Sigmoid colon (tissue), 7 donors: Measurements from ENCODE around the gene SOS1. TPM values are rescaled to one million over a fixed set of nuclear protein-coding genes. Genes with fewer than 3 reads are reported as not detected.

Experiments used
- DNase-seq: peaks from one replicate; pipeline ENCODE4 v3.0.0-alpha.2; 2019
- H3K27ac ChIP-seq, 4 donors: fragments of 200-600 bp; sonication (generic); one replicate each; pipeline ENCODE4 v1.5.1; 2016 to 2019; ENCODE audit warnings: mild to moderate bottlenecking in 1 of 4
- H3K27me3 ChIP-seq, 3 donors: fragments of 200-600 bp; sonication (generic); one replicate each; pipeline ENCODE4 v1.5.1; 2019; ENCODE audit warnings: mild to moderate bottlenecking in 1 of 3
- H3K36me3 ChIP-seq, 4 donors: fragments of 200-600 bp; sonication (generic); one replicate each; pipeline ENCODE4 v1.5.1; 2016 to 2019
- H3K4me1 ChIP-seq, 4 donors: fragments of 200-600 bp; sonication (generic); one replicate each; pipeline ENCODE4 v1.5.1; 2017 to 2019
- H3K4me3 ChIP-seq, 4 donors: fragments of 200-600 bp; sonication (generic); one replicate each; pipeline ENCODE4 v1.5.1; 2017 to 2019; ENCODE audit warnings: mild to moderate bottlenecking in 2 of 4, moderate library complexity in 1 of 4
- H3K9me3 ChIP-seq, 4 donors: fragments of 200-600 bp in 3 of 4; sonication (generic) in 3 of 4; one replicate each; pipeline versions ENCODE4 v1.5.1 to v1.6.1; 2013 to 2019
- EP300 ChIP-seq, 4 donors: sonication (generic); formaldehyde crosslinking; IDR thresholded peaks; one replicate each; pipeline ENCODE4 v1.6.1; 2017; ENCODE audit warnings: antibody characterized with exemption in 4 of 4
- POLR2A ChIP-seq, 2 donors: fragments of 450-650 bp; IDR thresholded peaks; one replicate each; pipeline ENCODE4 v1.6.1; 2016; ENCODE audit warnings: antibody characterized with exemption in 2 of 2, mild to moderate bottlenecking in 2 of 2, moderate library complexity in 2 of 2
- POLR2AphosphoS5 ChIP-seq, 4 donors: sonication (generic); formaldehyde crosslinking; IDR thresholded peaks; one replicate each; pipeline ENCODE4 v1.6.1; 2017; ENCODE audit warnings: antibody characterized with exemption in 4 of 4
- WGBS, 2 donors: extraction: QIAGEN DNeasy Blood & Tissue Kit; methylation state at CpG; one replicate each; pipeline ENCODE4 v1.1.7; 2013; 5-methylcytosine and 5-hydroxymethylcytosine counted together
- intact Hi-C: fragments of 100-400 bp; cut with DNase I; formaldehyde crosslinking; loops from one replicate; pipeline ENCODE4 v1.15.1; 2023
- polyA plus RNA-seq, 3 donors: library from polyadenylated mRNA; stranded (reverse); fragments of 200-250 nt; gene quantifications; one replicate each; pipeline ENCODE4 v1.2.3, GENCODE V29; 2013
- total RNA-seq, 4 donors: library from RNA; depleted of rRNA; stranded (reverse); fragments of >200 nt; gene quantifications; one replicate each; pipeline ENCODE4 v1.1.0, GENCODE V29; 2016
- TF ChIP-seq, protein P1 (sequence below), 4 experiments: fragments of 450-650 bp in 3 of 4; fragments of 200-600 bp in 1 of 4; IDR thresholded peaks; one replicate each; pipeline ENCODE4 v1.5.1; 2016 to 2019; ENCODE audit warnings: antibody characterized with exemption in 4 of 4, mild to moderate bottlenecking in 3 of 4, moderate library complexity in 2 of 4
- donor health status: healthy with polysubstance abuse.
- donor health status: Bipolar disorder and iron deficiency.
- donor health status: healthy.

Gene SOS1
- total and polyA plus RNA-seq, 7 donors, result 5.4 to 72.0 (median 30.8) TPM

DNA sequence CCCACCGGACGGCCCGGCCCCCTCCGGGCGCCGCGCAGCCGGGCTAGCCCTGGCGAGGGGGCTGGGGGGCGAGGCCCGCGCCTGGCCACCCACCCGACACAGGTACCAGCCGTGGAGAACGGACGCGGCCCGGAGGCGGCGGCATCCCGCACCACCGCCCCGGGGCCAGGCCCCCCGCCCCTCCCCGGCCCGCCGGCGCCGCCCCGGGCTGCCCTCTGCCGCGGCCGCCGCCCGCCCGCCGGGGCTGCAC, 405 bp downstream of the SOS1 start:
- peak overlapping the region; percentile 81 to 92 (median 87) for H3K4me3 ChIP-seq
- no peak for TF ChIP-seq POLR2A (IDR thresholded peaks at IDR 0.05)
- TF ChIP-seq, protein P1, sequence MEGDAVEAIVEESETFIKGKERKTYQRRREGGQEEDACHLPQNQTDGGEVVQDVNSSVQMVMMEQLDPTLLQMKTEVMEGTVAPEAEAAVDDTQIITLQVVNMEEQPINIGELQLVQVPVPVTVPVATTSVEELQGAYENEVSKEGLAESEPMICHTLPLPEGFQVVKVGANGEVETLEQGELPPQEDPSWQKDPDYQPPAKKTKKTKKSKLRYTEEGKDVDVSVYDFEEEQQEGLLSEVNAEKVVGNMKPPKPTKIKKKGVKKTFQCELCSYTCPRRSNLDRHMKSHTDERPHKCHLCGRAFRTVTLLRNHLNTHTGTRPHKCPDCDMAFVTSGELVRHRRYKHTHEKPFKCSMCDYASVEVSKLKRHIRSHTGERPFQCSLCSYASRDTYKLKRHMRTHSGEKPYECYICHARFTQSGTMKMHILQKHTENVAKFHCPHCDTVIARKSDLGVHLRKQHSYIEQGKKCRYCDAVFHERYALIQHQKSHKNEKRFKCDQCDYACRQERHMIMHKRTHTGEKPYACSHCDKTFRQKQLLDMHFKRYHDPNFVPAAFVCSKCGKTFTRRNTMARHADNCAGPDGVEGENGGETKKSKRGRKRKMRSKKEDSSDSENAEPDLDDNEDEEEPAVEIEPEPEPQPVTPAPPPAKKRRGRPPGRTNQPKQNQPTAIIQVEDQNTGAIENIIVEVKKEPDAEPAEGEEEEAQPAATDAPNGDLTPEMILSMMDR (IDR thresholded peaks at IDR 0.05), result no peak
- no peak for TF ChIP-seq EP300 (IDR thresholded peaks at IDR 0.05)
- TF ChIP-seq POLR2AphosphoS5 (IDR thresholded peaks at IDR 0.05), result no peak
- intact Hi-C loops, result loop anchor here (1.0 to 10.0 kb wide), 3 partner anchors 58 to 394 kb away; no protein-coding TSS in a partner anchor
- 0 to 1% methylated on average over 37 of the region's 37 CpGs for WGBS, 2 donors
- no peaks in the 10 kb centered on the region for H3K27me3 ChIP-seq
- no peak for DNase-seq
- peaks cover 0 to 65% (median 53%) of the 10 kb centered on the region in 4 donors for H3K4me1 ChIP-seq
- H3K36me3 ChIP-seq, result peaks cover 0 to 6% (median 0%) of the 10 kb centered on the region in 4 donors
- H3K9me3 ChIP-seq, result no peaks in the 10 kb centered on the region
- H3K27ac ChIP-seq, result peak overlapping the region; percentile 91 to 97 (median 96)

DNA sequence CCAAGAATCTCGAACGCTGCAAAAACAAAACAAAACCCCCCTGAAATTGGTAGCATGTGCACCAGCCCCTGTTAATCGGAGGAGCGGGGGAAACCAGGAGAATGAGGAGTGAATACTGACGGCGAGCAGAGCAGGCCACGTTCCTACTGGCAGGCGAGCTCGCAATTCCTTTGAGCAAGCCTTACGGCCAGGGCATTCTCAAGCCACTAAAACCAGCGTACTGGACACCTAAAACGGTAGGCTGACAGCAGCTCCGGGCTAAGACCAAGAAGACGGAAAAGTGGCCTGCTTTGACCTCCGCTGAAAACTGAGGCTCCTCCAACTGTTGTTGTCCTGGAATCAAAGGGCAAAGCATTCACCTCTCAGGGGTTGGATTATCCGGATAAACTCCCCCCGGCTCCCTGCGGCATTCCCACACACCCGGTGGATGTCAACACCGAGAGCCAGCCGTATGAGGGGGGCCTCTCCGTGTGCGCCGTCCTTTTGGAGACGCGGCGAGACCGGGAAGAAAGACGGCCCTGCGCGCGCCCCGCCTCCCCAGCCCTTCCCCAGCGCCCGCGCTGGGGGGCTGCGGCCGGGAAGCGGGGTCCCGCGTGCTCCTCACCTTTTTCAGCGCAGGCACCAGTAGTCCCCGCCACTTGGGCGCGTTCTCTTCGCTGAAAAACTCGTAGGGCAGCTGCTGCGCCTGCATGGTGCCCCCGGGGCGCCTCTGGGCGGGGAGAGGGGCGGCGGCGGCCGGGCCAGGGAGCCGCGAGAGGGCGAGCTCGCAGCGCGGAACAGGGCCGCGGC, 925 bp downstream of the SOS1 start:
- intact Hi-C loops, result loop anchor here (1.0 to 10.0 kb wide), 3 partner anchors 58 to 395 kb away; no protein-coding TSS in a partner anchor
- Histone ChIP-seq H3K36me3 (peaks cover 0 to 6% (median 0%) of the 10 kb centered on the region in 4 donors), H3K27me3 (no peaks in the 10 kb centered on the region), H3K4me3 (peak overlapping the region; percentile 81 to 92 (median 87)), H3K27ac (peak overlapping the region; percentile 91 to 97 (median 96)), H3K4me1 (peaks cover 0 to 60% (median 52%) of the 10 kb centered on the region in 4 donors), H3K9me3 (no peaks in the 10 kb centered on the region)
- WGBS, 2 donors, result 0 to 1% methylated on average over 63 of the region's 63 CpGs
- no peak for TF ChIP-seq EP300 (IDR thresholded peaks at IDR 0.05)
- TF ChIP-seq, protein P1 (IDR thresholded peaks at IDR 0.05), result no peak
- no peak for TF ChIP-seq POLR2AphosphoS5 (IDR thresholded peaks at IDR 0.05)
- no peak for TF ChIP-seq POLR2A (IDR thresholded peaks at IDR 0.05)
- peak; percentile 69 for DNase-seq

DNA sequence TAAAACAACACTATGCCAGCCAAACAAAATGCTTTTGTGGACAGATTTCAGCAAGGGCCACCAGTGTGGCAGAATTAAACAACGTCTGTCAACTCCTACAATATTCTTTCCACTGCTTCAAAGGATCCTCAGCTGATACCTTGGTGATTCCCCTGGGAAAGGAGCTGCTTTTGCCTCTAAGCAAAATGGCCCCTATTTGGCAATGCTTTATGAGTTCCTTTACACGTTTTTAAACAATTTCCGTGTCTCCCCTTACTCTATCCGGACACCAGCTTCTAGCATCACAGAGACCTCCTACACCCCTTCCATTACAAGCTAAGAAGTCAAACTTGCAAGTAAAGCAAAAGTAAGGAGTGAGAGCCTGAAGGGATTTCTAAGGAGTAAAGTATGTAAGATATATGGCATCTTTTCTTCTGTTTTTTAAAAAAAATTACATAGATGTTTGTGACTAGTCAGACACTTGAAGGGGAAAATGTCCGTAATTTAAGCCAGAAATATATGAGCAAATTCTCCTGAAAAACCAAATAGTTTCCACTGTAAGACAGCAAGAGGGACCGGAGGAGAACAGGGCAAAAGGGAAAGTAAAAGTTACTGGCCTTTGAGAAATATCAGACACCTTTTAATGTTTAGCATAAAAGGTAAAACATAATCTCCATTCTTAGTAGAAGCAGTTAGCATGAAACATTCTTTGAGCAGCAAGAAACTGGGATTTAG, 1.9 kb downstream of the SOS1 start:
- intact Hi-C loops, result no loop called here

DNA sequence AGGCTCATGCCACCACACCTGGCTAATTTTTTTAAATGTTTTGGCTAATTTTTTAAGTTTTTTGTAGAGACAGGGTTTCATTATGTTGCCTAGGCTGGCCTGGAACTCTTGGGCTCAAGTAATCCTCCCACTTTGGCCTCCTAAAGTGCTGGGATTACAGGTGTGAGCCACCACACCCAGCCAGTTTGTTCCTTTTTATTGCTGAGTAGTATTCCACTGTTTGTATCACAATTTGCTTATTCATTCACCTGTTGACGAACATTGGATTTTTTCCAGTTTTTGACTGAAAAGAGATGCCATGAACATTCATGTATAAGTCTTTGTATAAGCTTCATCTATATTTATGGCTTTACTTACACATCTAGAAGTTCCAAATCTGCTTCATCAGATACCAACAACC, 5.3 kb downstream of the SOS1 start:
- H3K9me3 ChIP-seq, result no peaks in the 10 kb centered on the region
- H3K4me1 ChIP-seq, result peaks cover 0 to 51% (median 38%) of the 10 kb centered on the region in 4 donors
- H3K27me3 ChIP-seq, result no peaks in the 10 kb centered on the region
- no peak for TF ChIP-seq POLR2A (IDR thresholded peaks at IDR 0.05)
- TF ChIP-seq, protein P1 (IDR thresholded peaks at IDR 0.05), result no peak
- no peak for TF ChIP-seq POLR2AphosphoS5 (IDR thresholded peaks at IDR 0.05)
- TF ChIP-seq EP300 (IDR thresholded peaks at IDR 0.05), result no peak
- intact Hi-C loops, result no loop called here
- H3K36me3 ChIP-seq, result peaks cover 0 to 6% (median 0%) of the 10 kb centered on the region in 4 donors
- H3K4me3 ChIP-seq, result no peak overlapping the region
- 89 to 93% methylated on average over 1 of the region's 1 CpG for WGBS, 2 donors
- no peak for DNase-seq
- no peak overlapping the region for H3K27ac ChIP-seq

More for the DNA sequence above, 1.9 kb downstream of the SOS1 start:
- H3K4me3 ChIP-seq, result peak overlapping the region; percentile 81 to 92 (median 87)
- peak overlapping the region; percentile 91 to 97 (median 96) for H3K27ac ChIP-seq
- H3K27me3 ChIP-seq, result no peaks in the 10 kb centered on the region
- WGBS, 2 donors, result 5 to 14% methylated on average over 6 of the region's 6 CpGs
- DNase-seq, result no peak
- TF ChIP-seq, protein P1 (IDR thresholded peaks at IDR 0.05), result no peak
- TF ChIP-seq EP300 (IDR thresholded peaks at IDR 0.05) (no peak), POLR2A (IDR thresholded peaks at IDR 0.05) (no peak), POLR2AphosphoS5 (IDR thresholded peaks at IDR 0.05) (no peak)
- H3K4me1 ChIP-seq, result peaks cover 0 to 63% (median 54%) of the 10 kb centered on the region in 4 donors
- peaks cover 0 to 6% (median 0%) of the 10 kb centered on the region in 4 donors for H3K36me3 ChIP-seq
- no peaks in the 10 kb centered on the region for H3K9me3 ChIP-seq
